GM21717 (cell line): Measurements from ENCODE around the gene TSPYL1.

Source experiments
- ATAC-seq: cut with Tn5 transposase; IDR thresholded peaks from one replicate; pipeline ENCODE4 v1.9.1; 2021; ENCODE audit warnings: mild to moderate bottlenecking, moderate library complexity; ENCODE audit not compliant: unreplicated experiment

TSPYL1 gene

DNA sequence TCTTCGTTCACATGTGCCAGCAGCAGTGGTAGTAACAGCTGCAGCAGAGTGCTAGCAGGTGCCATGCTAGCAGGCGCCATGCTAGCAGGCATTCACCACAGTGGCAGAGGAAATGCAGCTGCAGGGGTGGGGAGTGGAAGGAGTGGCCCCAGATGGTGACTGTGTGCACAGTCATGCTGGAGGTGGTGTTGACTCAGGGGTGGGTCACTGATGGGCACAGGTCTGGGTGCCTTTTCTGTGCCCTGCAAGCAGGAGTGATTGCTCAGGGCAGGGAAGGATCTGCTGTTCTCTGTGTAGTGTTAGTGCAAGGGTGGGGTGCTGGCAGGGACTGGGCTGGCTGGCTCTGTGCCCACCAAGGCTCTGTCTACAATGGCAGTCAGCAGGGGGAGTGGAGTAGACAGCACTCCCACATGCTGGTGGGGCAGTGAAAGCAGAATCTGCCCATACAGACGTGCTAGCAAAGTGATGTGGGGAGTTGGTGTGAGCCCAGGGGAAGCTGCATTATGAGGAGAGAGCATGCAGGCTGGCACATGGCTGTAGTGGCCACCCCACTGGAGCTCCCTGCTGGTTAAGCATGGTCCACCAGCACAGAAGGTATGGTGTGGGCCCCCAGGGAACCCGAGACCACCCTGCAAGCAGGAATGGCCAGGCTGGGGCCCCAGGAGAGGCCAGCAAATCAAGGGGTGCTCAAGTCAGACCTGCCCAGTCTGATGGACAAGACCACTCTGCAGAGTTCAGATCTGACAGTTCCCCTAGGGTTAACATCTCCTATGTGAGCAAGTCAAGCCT lies 14.5 kb downstream of the TSPYL1 start:
- ATAC-seq = no peak

DNA sequence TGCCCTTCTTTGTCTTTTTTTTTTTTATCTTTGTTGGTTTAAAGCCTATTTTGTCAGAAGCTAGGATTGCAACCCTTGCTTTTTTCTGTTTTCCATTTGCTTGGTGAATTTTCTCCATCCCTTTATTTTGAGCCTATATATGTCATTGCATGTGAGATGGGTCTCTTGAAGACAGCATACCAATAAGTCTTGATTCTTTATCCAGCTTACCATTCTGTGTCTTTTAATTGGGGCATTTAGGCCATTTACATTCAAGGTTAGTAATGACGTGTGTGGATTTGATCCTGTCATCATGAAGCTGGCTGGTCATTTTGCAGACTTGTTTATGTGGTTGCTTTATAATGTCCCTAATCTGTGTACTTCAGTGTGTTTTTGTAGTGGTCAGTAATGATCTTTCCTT lies 16.4 kb downstream of the TSPYL1 start:
- no peak for ATAC-seq

DNA sequence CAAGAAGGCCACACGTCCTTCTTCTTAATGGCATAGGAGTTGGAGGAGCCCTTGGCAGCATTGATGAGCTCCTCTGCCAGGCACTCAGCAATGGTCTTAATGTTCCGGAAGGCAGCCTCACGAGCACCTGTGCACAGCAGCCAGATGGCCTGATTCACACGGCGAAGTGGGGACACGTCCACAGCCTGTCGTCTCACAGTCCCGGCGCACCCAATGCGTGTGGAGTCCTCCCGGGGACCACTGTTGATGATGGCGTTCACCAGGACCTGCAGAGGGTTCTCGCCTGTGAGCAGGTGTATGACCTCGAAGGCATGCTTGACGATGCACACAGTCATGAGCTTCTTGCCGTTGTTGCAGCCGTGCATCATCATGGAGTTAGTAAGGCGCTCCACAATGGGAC lies 21.2 kb downstream of the TSPYL1 start:
- no peak for ATAC-seq

DNA sequence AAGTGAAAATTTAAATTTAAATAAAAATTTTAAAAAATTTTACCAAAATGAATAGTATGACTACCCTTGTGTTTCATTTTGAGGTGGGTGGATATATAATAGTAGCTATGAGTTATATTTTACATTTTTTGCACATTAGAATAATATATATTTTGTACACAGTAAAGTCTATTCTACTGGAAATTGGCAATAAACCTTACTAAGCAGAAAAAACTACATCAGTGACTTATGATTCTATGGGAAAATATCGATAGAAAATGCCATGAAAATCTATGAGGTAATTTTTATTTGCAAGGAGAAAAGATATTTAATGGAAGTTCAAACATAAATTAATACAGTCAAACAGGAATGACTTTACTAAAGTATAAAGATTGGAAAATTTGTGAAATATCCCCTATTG lies 23.0 kb downstream of the TSPYL1 start:
- ATAC-seq = no peak

DNA sequence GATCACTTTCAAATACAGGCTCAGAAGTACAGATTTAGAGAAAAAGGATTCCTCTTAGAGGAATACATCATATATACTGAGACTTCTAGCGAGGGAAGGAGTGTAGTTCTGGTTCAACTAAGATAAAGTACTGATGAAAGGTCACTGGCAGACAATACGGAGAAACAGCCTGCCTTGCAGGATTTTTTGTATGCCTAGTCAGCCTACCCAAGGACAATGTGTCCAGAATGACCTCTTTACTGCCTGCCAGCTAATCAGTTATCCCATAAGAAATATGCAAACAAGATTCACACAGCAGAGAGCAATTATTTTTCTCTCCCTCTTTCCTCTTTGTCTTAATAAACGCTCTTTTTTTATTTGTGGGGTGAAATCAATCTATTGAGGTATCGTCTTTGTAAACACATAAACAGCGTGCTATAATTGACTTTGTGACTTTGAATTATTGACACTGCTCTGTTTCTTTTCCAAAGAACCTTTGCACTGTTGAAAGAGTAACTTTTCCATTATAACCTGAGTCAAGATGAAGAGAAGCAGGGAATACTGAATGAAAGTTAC lies 24.4 kb downstream of the TSPYL1 start:
- no peak for ATAC-seq

DNA sequence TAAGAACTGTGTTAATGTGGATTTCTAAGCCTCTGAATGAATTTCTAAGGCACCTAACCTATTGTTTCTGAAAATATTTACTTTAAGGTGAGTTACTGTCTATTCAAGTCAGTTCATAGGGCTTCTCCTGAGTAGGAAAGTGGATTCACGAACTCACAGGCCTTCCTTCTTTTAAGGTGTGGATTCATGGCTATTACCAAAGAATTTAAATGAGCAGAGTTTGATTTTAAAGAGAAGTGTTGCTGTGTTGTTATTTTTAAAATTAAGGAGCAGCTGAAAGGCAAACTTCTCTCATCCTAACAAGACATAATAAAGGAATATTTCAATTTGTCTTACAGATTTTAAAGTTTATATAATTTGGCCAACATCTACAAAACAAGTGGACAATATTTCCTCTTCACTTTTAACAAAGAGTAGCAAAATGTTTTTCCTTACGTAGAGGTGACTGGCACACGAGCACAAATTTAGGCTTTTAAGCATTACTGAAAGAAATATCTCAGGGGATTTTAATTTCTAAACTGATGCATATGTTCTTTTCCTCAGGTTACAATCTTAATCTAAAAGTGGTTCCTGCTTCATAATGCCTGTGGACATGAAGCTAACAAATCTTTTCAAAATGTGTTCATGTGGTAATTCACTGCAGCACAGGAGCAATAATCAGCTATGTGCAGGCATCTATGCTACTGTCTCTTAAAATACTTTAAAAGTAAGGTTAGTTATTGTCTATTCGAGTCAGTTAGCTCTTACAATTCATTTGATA lies 25.3 kb downstream of the TSPYL1 start:
- ATAC-seq = peak; percentile 25

DNA sequence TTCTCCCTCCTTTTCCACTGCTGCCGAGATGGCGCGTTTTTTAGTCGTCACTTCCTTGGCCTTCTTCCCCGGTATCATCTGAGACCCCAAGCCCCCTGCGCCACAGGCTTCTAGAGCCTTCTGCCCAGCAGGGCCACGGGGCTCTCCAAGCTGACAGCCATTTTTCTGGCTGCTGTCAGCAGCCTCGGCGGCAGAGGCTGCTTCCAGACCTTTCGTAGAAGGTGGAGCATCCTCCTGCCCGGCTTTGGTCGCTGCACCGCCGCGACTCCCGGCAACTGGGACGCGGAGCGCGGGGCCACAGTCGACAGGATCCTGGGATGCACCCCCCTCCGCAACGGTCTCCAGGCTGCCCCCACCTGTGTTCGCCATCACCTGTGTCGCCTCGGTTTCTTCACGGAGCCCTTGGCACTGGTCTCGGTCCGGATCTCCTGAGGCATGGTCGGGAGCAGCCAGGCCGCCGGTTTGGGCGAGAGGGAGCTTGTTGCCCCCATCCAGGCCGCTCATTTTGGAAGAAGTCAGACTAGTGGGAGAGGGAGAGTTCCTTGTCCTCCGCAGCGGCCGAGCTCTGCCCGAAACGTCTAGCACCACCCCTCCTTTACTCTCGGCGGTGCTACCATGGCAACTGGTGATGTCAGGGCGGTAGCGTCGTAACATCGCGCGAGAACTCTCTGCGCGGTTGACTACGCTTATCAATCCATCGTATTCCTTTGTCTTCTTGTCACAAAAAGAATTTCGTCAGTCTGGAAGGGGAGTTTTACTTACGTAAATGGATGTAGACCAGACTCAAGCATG lies 26.0 kb downstream of the TSPYL1 start, which contains the start of gene TSPYL4:
Gene TSPYL4 (minus strand): TSS at position 571 of the 792 bp plus-strand sequence. CDS start 67 bp downstream, at position 504.
- ATAC-seq = peak; percentile 100

DNA sequence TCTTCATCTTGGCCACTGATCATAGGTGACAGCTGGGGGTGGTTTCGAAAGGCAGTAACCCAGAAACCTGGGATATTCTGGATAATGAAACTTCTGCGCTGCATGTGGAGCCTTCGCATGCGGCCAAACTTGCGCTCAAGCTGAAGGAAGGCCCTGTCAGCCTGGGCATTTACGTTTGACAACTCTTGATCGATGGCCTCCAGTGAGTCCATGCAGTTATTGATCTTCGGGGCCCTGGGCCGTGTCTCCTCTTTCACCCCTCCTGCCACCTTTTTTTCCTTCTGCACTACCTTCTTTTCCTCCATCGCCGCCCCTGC lies 26.6 kb downstream of the TSPYL1 start:
- no peak for ATAC-seq

DNA sequence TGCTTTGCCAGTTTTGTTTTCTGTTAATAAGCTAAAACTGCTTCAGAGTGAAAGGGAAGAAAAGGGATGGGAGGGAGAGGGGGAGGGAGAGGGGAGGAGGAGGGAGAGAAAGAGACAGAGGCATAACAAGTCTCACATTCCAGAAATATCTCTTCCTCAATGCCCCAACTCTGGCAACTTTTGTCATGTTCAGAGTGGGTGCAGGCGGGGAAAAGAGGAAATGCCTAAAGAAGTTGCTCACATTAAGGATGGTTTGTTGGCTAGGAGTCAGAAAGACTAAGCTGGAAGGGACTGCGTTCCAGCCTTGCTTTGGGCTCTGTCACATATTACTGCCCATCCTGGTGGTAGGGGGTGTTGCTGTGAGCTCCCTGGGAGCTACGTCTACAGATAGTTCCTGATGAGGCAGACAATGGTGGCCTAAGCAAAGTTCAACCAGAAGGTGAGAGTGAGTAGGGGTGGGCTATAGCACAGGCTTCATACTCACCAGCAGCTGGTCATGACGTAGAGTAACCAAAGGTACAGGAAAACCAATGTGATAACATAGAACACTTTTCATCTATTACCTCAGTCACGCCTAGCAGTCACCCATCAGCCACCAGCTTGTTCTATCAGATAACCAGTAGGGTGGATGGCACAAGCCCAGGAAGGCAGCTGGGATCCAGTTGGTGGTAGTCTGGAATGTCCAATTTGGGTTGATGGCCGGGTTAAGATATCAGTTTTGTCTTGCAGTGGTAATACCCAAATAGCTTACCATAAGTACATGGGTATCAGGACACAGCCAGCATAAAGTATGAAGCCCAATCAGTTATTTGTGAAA lies 28.0 kb downstream of the TSPYL1 start:
- no peak for ATAC-seq

DNA sequence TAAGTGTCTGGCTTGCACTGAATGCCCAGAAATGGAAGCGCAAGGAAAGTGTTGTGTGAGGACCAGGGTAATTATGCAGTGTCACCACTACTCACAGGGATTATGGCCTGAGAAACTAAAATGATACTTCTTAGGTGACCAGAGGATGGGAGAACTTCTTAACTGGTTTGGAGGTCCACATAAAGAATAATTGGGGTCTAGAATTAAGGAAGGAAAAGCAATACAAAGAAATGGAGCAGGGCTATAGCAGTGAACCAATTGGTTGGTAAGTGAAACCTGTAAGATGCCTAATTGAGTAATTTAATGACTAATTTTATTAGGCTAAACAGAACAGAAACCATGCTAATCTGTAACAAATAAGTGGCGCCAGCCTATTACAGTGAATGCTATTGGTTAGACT lies 31.2 kb downstream of the TSPYL1 start:
- ATAC-seq = no peak

DNA sequence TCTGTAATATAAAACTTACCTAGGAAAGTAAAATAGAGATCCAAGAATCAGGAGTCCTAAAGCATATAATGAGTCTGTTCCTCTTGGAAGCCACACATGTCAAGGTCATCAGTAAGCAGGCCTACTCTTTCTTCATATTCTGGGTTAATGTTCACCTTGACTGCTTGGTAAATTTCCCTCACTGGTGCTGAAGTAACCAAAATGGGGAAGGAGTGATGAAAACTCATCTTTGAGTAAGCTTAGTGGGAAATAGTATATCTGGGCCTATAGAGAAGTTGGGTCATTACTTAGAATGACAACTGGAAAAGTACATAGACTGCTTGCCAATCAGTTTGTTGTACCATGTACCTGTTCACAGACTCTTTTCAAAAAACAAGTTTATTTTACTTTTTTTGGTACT lies 32.4 kb downstream of the TSPYL1 start:
- ATAC-seq = no peak

DNA sequence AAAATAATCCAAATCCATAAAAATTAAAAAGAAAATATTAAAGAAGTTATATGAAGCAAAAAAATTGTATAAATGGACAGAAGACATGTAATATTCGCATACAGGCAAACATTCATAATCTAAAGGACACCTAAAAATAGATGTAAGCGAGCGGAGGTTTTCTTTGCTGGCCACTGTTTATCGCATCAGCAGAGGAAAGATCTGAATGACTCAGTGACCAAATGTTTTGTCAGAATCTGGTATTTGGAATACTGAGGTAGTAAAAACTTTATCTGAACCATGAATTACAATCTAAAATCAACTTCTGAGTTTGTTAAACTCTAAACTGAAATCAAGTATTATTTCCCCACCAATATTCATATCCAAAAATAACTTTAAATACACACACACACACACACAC lies 33.6 kb downstream of the TSPYL1 start:
- ATAC-seq = no peak

DNA sequence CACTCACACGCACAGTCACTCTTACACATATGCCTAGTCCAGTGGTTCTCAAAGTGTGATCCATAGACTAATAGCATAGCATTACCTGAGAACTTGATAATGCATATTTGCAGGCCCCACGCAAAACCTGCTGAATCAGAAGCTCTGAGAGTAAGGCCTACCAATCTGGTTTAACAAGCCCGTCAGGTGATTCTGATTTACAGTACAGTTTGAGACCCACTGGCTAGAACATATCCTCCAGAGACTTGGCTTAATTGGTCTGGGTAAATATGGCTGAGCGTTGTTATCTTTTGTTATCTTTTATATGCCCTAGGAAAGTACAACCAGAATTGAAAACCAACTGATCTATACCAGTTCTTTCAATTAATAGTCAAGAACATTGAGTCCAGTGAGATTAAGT lies 35.4 kb downstream of the TSPYL1 start:
- ATAC-seq = no peak

DNA sequence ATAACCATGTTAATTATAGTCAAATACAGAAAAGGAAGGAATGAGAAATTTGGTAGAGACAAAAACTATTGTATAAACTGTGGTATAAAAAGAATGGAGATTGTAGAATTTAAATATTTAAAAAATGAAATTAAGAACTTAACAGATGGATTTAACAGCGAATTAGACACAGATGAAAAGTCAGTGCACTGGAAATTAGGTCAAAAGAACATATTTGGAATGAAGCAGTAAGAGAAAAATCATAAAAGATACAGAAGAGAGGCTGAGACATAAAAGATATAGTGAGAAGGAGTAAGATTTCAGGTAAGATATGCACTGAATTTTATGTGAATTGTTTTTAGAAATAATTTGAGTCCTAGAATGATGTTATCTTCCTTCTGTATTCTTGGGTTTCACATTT lies 39.9 kb downstream of the TSPYL1 start:
- no peak for ATAC-seq

DNA sequence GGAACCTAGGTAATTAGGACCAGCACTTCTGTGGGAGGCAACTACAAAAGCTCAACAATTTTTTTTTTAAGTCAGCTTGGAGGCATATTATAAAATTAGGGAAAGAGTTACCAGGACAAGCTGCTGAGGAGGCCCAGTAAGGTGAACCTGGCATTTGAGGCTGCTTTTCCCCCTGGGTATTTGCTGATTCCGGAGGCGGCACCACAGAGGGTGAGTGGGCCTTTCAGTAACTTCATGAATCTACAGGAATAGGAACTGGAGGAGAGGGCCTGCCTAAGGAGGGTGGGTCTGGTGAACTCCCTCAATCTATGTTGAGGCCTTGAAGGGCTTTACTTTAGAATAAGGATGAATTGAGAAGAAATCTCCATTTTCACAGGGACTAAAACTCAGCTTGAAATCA lies 40.5 kb downstream of the TSPYL1 start:
- no peak for ATAC-seq

DNA sequence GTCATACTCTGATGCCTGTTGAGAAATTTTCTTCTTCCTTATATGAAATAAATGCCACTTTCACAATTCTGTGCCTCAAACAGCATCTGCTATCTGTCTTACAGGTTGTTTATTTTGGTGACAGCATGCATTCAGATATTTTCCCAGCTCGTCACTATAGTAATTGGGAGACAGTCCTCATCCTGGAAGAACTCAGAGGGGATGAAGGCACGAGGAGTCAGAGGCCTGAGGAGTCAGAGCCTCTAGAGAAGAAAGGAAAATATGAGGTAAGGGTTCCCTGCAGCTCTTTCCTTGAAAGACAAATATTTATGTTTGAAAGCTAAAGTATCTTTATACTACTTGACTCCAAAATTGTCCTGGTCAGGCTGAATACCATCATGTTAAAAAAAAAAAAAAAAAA lies 41.6 kb downstream of the TSPYL1 start:
- ATAC-seq = no peak

DNA sequence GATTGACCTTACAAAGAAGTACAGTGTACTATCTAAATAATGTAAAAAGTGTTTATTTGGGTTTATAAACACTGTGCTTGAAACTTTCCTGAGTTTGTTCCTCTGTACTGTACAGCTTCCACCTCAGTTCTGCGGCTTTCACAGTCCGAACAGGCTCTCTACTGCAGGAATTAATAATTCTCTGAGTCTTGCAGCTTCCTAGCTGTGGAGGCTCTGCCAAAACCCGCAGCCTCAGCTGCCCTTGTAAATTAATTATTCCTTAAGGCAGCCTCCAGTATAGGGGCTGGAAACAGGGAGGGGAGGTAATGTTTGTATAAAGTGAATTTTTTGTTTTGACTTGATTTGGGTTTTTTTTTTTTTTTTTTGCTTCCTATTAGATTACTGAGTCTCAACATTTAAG lies 45.0 kb downstream of the TSPYL1 start:
- no peak for ATAC-seq

DNA sequence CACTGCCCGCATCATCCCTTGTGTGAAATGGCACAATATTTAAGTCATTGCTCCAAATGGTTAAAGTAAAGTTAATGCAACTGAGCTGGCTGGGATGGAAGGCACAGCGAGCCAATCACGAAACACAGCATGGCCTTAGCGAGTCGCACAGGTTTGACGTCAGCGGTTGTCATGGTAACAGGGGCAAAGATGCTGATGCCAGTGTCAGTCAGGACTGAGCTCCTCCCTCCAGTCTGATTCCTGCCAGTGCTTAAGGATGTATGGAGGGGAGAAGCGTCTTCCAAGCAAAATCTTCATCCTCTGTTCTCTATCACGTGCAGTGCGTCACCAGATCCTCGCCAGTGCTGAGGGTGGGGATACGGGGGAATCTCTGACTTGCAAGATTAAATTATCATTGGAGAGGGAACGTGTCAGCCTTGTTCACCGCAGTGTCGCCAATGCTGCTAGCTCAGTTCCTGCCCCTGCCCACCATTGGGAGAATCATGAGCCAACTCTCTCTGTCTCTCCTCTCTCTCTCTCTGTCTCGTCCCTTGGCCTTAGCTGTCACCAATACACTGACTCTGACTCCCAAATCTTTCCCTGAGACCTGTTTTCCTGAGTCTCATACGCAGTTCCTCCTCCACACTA lies 50.3 kb downstream of the TSPYL1 start:
- ATAC-seq = no peak
